ENCODE measurements around the gene SPRED1. TPM values are rescaled to one million over a fixed set of nuclear protein-coding genes. Genes with fewer than 3 reads are reported as not detected.

Gene SPRED1
- total RNA-seq, 1 donor from 2014 or later: 25.6 TPM

DNA sequence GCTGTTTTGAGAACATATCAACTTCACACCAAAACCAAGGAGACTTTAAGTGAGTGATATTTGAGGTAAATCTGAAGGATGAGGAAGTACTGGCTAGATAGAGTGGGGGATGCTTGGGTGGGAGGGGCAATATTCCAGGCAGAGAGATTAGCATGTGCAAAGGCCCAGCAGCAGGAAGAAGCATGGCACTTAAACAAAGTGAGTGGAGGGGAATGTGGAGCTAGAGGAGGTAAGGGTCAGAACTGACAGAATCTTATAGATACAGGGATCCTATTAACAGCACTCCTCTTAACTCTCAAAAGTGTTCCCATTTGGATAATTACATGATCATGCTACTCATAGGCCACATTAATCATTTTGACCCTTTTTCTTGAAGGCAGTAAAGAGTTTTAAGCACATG is 41.4 kb upstream of the SPRED1 start:
- TF ChIP-seq, protein P1, sequence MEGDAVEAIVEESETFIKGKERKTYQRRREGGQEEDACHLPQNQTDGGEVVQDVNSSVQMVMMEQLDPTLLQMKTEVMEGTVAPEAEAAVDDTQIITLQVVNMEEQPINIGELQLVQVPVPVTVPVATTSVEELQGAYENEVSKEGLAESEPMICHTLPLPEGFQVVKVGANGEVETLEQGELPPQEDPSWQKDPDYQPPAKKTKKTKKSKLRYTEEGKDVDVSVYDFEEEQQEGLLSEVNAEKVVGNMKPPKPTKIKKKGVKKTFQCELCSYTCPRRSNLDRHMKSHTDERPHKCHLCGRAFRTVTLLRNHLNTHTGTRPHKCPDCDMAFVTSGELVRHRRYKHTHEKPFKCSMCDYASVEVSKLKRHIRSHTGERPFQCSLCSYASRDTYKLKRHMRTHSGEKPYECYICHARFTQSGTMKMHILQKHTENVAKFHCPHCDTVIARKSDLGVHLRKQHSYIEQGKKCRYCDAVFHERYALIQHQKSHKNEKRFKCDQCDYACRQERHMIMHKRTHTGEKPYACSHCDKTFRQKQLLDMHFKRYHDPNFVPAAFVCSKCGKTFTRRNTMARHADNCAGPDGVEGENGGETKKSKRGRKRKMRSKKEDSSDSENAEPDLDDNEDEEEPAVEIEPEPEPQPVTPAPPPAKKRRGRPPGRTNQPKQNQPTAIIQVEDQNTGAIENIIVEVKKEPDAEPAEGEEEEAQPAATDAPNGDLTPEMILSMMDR (conservative IDR thresholded peaks at IDR 0.05): no peak
- Mint-ChIP-seq H3K36me3 (no peaks in the 10 kb centered on the region), H3K9me3 (no peaks in the 10 kb centered on the region), H3K27me3 (no peaks in the 10 kb centered on the region), H3K27ac (no peak overlapping the region), H3K4me1 (ENCODE audit: unreplicated experiment) (peaks cover 26% of the 10 kb centered on the region), H3K4me3 (no peak overlapping the region)
- DNase-seq (ENCODE audit: extremely low spot score, unreplicated experiment): no peak

DNA sequence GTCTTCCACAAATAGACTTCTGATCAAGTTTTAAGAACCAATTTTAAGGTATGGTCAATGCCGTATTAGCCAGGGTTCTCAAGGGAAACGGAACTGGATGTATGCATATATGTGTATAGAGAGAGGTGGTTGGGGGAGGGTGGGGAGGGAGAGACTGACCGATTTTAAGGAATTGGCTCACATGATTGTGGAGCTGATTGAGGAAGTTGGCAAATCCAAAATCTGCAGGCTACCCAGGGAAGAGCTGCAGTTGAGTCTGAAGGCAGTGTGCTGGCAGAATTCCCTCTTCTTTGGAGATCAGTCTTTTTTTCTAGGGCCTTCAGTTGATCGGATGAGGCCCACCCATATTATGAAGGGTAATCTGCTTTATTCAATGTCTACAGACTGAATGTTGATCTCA is 40.8 kb upstream of the SPRED1 start:
- TF ChIP-seq, protein P1 (conservative IDR thresholded peaks at IDR 0.05): no peak
- Mint-ChIP-seq H3K27ac (no peak overlapping the region), H3K4me1 (ENCODE audit: unreplicated experiment) (peaks cover 26% of the 10 kb centered on the region), H3K9me3 (no peaks in the 10 kb centered on the region), H3K36me3 (no peaks in the 10 kb centered on the region), H3K4me3 (no peak overlapping the region), H3K27me3 (no peaks in the 10 kb centered on the region)
- no peak for DNase-seq (ENCODE audit: extremely low spot score, unreplicated experiment)

DNA sequence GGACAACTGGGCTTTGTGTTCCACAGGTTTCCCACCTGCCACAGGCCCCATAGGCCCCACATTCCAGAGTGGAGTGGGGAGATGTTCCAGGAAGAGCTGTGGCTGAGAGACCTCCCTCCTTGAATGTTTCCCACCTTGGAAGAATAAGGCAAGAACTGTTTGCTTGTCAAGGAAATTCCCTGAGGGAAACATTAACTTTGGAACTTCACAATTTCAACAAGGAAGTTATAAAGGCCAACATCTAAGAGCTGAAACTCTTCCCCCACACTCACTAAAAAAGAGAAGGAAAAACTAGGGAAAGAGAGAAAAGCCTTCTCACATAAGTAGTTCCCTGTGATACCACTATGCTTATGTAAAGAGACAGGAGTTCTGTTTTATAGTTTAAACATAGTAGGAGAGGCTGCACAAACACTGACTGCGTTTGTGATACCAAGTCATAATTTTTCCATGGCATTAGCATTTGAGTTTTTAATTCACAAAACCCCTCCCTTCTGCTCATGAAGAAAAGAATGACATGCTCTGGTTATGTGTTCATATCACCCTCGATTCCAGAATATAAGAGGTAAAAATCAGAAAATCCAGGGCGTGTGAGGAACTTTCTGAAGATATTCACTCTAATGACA is 39.8 kb upstream of the SPRED1 start:
- TF ChIP-seq, protein P1 (conservative IDR thresholded peaks at IDR 0.05): no peak
- H3K27ac Mint-ChIP-seq: no peak overlapping the region
- no peak for DNase-seq (ENCODE audit: extremely low spot score, unreplicated experiment)
- no peak overlapping the region for H3K4me3 Mint-ChIP-seq
- no peaks in the 10 kb centered on the region for H3K27me3 Mint-ChIP-seq
- peaks cover 29% of the 10 kb centered on the region for H3K4me1 Mint-ChIP-seq (ENCODE audit: unreplicated experiment)
- H3K36me3 Mint-ChIP-seq: no peaks in the 10 kb centered on the region
- H3K9me3 Mint-ChIP-seq: no peaks in the 10 kb centered on the region

DNA sequence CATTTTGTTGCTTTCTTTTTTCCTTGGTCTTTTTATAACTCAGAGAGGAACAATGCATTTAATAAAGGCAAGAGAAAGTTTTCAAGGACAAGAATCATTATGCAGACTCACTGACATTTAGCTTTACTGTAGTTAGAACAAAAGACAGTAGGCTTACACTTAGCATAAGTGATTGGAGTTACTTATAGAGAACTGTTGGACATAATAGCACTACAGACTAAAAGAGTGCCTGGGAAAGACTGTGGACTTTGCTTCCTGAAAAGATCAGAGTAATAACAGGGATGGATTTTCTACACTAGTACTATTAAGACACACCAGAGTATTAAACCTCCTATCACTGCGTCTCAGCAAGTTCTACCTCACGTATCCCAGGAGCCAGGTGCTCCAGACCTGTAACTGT is 39.3 kb upstream of the SPRED1 start:
- Mint-ChIP-seq H3K36me3 (no peaks in the 10 kb centered on the region), H3K4me3 (no peak overlapping the region), H3K27ac (no peak overlapping the region), H3K4me1 (ENCODE audit: unreplicated experiment) (peaks cover 34% of the 10 kb centered on the region), H3K9me3 (no peaks in the 10 kb centered on the region), H3K27me3 (no peaks in the 10 kb centered on the region)
- no peak for DNase-seq (ENCODE audit: extremely low spot score, unreplicated experiment)
- TF ChIP-seq, protein P1 (conservative IDR thresholded peaks at IDR 0.05): no peak

DNA sequence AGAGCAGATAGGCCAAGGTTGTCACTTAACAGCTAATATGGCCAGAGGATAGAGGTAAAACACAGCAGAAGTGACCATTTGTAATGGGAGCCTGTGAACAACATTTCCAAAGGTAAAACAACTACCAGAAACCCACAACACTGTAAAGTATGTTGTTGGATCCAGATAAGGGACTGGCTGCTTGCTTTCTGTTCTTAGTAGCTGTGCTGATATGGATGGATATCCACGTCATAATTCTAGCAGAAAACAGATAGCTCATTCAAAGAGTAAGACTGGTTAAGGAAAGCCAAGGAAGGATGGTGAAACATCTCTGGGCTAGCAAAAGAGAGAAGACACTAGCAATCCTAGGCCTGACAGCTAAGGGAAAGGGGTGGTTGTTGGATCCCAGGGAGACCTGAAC is 36.9 kb upstream of the SPRED1 start:
- Mint-ChIP-seq H3K4me1 (ENCODE audit: unreplicated experiment) (peaks cover 37% of the 10 kb centered on the region), H3K4me3 (no peak overlapping the region), H3K27ac (no peak overlapping the region), H3K27me3 (no peaks in the 10 kb centered on the region), H3K9me3 (no peaks in the 10 kb centered on the region), H3K36me3 (no peaks in the 10 kb centered on the region)
- TF ChIP-seq, protein P1 (conservative IDR thresholded peaks at IDR 0.05): no peak
- DNase-seq (ENCODE audit: extremely low spot score, unreplicated experiment): no peak

DNA sequence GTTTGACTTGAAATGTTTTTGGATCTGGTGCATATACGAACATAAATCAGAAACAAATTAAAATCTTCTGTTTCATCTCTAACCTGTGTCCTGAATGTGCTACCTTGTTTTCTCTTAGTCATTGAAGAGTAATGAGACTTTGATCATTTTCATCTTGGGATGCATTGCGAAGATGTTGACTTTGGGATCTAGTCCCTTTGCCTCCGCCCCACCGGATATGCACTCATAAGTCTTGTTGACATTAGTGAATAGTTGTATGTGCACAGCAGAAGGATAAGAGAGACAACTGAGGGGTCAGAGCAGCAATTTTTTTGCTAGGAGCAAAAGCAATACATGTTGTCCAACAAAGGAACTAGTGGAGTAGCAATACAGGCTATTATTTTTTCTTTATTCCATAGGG is 35.9 kb upstream of the SPRED1 start:
- Mint-ChIP-seq H3K27ac (no peak overlapping the region), H3K4me3 (no peak overlapping the region)
- no peak for DNase-seq (ENCODE audit: extremely low spot score, unreplicated experiment)

More for the DNA sequence above, 35.9 kb upstream of the SPRED1 start:
- H3K36me3 Mint-ChIP-seq: no peaks in the 10 kb centered on the region
- no peaks in the 10 kb centered on the region for H3K27me3 Mint-ChIP-seq
- TF ChIP-seq, protein P1 (conservative IDR thresholded peaks at IDR 0.05): no peak
- H3K9me3 Mint-ChIP-seq: no peaks in the 10 kb centered on the region
- peaks cover 37% of the 10 kb centered on the region for H3K4me1 Mint-ChIP-seq (ENCODE audit: unreplicated experiment)

All from type B pancreatic cell (in vitro differentiated cells).